ENCODE measurements around the gene CHRND. TPM values are rescaled to one million over a fixed set of nuclear protein-coding genes. Genes with fewer than 3 reads are reported as not detected.

The CHRND gene
- total and polyA plus RNA-seq, 2 experiments from 2014 or later = 0.10 to 0.11 TPM

- TF ChIP-seq REST (IDR thresholded peaks at IDR 0.05; ENCODE audit: unreplicated experiment) (no peak), NANOG (IDR thresholded peaks at IDR 0.05; ENCODE audit: borderline replicate concordance) (no peak), EZH2phosphoT487 (IDR thresholded peaks at IDR 0.05; ENCODE audit: unreplicated experiment) (no peak), POLR2AphosphoS5 (IDR thresholded peaks at IDR 0.05; ENCODE audit: low read depth) (no peak), ETS1 (IDR thresholded peaks at IDR 0.05) (no peak), ZNF331 (CRISPR knock-in tag; IDR thresholded peaks at IDR 0.05; ENCODE audit: low read depth) (no peak)
Measured at GRCh38 chr2:232540441-232541041, 14.6 kb downstream of the CHRND start (continued).

- no peaks in the 10 kb centered on the region for H3F3A ChIP-seq (replicated peaks; ENCODE audit: low read depth)
- TF ChIP-seq ZNF462 (CRISPR knock-in tag; IDR thresholded peaks at IDR 0.05) (no peak), POLR2AphosphoS5 (IDR thresholded peaks at IDR 0.05; ENCODE audit: low read depth) (no peak), CTCF (conservative IDR thresholded peaks at IDR 0.05; ENCODE audit: low read depth in 2 of 2) (no peak), JUNB (IDR thresholded peaks at IDR 0.05; ENCODE audit: unreplicated experiment) (no peak), CREB1 (CRISPR knock-in tag; IDR thresholded peaks at IDR 0.05; ENCODE audit: low read depth) (no peak), EZH2 (IDR thresholded peaks at IDR 0.05; ENCODE audit: low read depth, unreplicated experiment) (no peak), EZH2phosphoT487 (IDR thresholded peaks at IDR 0.05; ENCODE audit: unreplicated experiment) (no peak)
Measured at GRCh38 chr2:232541195-232541960, 15.4 kb downstream of the CHRND start.

More at GRCh38 chr2:232541195-232541960, 15.4 kb downstream of the CHRND start:
- peaks cover 4% of the 10 kb centered on the region; the same call in 1 of the 2 replicates for H3K4me1 ChIP-seq (ENCODE audit: insufficient read depth)
- no peaks in the 10 kb centered on the region for H3K27me3 ChIP-seq (ENCODE audit: insufficient read depth)
- DNase-seq (ENCODE audit: low spot score) (no peak), ATAC-seq (no peak)
- H2AFZ ChIP-seq = no peak overlapping the region
- H3K9me3 Mint-ChIP-seq = peaks cover 6% of the 10 kb centered on the region; the same call in 2 of the 3 replicates
- no peak overlapping the region for H3K4me3 ChIP-seq
- peaks cover 13% of the 10 kb centered on the region for H3K27me3 Mint-ChIP-seq (ENCODE audit: insufficient read depth, low read depth, poor library complexity)
- H3K4me2 ChIP-seq = no peak overlapping the region
- no peaks in the 10 kb centered on the region for H3K9me2 ChIP-seq (ENCODE audit: insufficient read depth)
- peaks cover 2% of the 10 kb centered on the region for H3K79me2 ChIP-seq (replicated peaks; ENCODE audit: insufficient read depth)
- no peaks in the 10 kb centered on the region for H4K20me1 ChIP-seq (replicated peaks; ENCODE audit: insufficient read depth)
- no peaks in the 10 kb centered on the region for H3K36me3 ChIP-seq (ENCODE audit: insufficient read depth)
- peaks cover 5% of the 10 kb centered on the region; the same call in 2 of the 3 replicates for H3K36me3 Mint-ChIP-seq (ENCODE audit: low read depth)
- peaks cover 25% of the 10 kb centered on the region for H3K4me1 Mint-ChIP-seq
- H3K4me3 Mint-ChIP-seq = no peak overlapping the region
- H3K27ac ChIP-seq (ENCODE audit: low read depth) = no peak overlapping the region
- no peak overlapping the region for H3K27ac Mint-ChIP-seq

Data from GM23338 (cell line).